IMR-90 (cell line): Measurements from ENCODE around the gene LPCAT2.

Experiments
- CEBPB ChIP-seq: IDR thresholded peaks from 2 replicates; pipeline ENCODE4 v1.6.1; 2012; ENCODE audit warnings: low read depth, low read length, improper control_type of control experiment
- ELK1 ChIP-seq: fragments of 150-350 bp; IDR thresholded peaks from 2 replicates; pipeline ENCODE4 v1.6.1; 2016; ENCODE audit warnings: low read depth, mild to moderate bottlenecking, low read length, moderate library complexity, borderline replicate concordance
- MAFK ChIP-seq: IDR thresholded peaks from 2 replicates; pipeline ENCODE4 v1.6.1; 2012; ENCODE audit warnings: low read depth, low read length, improper control_type of control experiment
- NFE2L2 ChIP-seq: fragments of 150-350 bp; IDR thresholded peaks from 2 replicates; pipeline ENCODE4 v1.6.1; 2016; ENCODE audit warnings: low read depth, mild to moderate bottlenecking, low read length
- POLR2A ChIP-seq: IDR thresholded peaks from 2 replicates; pipeline ENCODE4 v1.6.1; 2012; ENCODE audit warnings: mild to moderate bottlenecking, low read depth, low read length
- RAD21 ChIP-seq: IDR thresholded peaks from 2 replicates; pipeline ENCODE4 v1.6.1; 2012; ENCODE audit warnings: low read length, improper control_type of control experiment
- SMC3 ChIP-seq: fragments of 150-350 bp; IDR thresholded peaks from 2 replicates; pipeline ENCODE4 v1.6.1; 2016; ENCODE audit warnings: low read depth, mild to moderate bottlenecking, antibody characterized with exemption, low read length, moderate library complexity
- USF2 ChIP-seq: fragments of 150-350 bp; IDR thresholded peaks from 2 replicates; pipeline ENCODE4 v1.6.1; 2017; ENCODE audit warnings: mild to moderate bottlenecking, antibody characterized with exemption, low read length, low read depth
- TF ChIP-seq, protein P1 (sequence below): conservative IDR thresholded peaks from 2 replicates; pipeline ENCODE4 v1.5.1; 2012; ENCODE audit warnings: mild to moderate bottlenecking, low read depth, low read length, improper control_type of control experiment

GRCh38 chr16:55622930-55623561 is 114.2 kb downstream of the LPCAT2 start:
- no peak for TF ChIP-seq ELK1
- no peak for TF ChIP-seq RAD21
- TF ChIP-seq, protein P1, sequence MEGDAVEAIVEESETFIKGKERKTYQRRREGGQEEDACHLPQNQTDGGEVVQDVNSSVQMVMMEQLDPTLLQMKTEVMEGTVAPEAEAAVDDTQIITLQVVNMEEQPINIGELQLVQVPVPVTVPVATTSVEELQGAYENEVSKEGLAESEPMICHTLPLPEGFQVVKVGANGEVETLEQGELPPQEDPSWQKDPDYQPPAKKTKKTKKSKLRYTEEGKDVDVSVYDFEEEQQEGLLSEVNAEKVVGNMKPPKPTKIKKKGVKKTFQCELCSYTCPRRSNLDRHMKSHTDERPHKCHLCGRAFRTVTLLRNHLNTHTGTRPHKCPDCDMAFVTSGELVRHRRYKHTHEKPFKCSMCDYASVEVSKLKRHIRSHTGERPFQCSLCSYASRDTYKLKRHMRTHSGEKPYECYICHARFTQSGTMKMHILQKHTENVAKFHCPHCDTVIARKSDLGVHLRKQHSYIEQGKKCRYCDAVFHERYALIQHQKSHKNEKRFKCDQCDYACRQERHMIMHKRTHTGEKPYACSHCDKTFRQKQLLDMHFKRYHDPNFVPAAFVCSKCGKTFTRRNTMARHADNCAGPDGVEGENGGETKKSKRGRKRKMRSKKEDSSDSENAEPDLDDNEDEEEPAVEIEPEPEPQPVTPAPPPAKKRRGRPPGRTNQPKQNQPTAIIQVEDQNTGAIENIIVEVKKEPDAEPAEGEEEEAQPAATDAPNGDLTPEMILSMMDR: 0 out of 2 replicates have a peak, but pooled peaks have one; percentile 3
- TF ChIP-seq CEBPB: no peak
- no peak for TF ChIP-seq POLR2A
- no peak for TF ChIP-seq USF2
- TF ChIP-seq SMC3: no peak
- TF ChIP-seq MAFK: no peak
- TF ChIP-seq NFE2L2: no peak
